Bronchial epithelial cell (primary cell): ENCODE results near the gene DMWD. TPM values are rescaled to one million over a fixed set of nuclear protein-coding genes. Genes with fewer than 3 reads are reported as not detected.

Source experiments
- DNase-seq: peaks from one replicate; pipeline ENCODE4 v3.0.0-alpha.2; 2010; ENCODE audit warnings: low read depth
- FAIRE-seq: peaks from 2 replicates; lab custom pipeline; 2011; peaks lifted over from hg19 to GRCh38; lab: Jason Lieb, UNC
- H3K27me3 ChIP-seq: 2 replicates; pipeline ENCODE4 v1.5.1; 2011; ENCODE audit warnings: low read length; ENCODE audit not compliant: control insufficient read depth, insufficient read depth
- H3K36me3 ChIP-seq: 2 replicates; pipeline ENCODE4 v1.5.1; 2011; ENCODE audit warnings: low read length; ENCODE audit not compliant: control insufficient read depth, insufficient read depth
- H3K4me3 ChIP-seq: 2 replicates; pipeline ENCODE4 v1.5.1; 2011; ENCODE audit warnings: mild to moderate bottlenecking, low read depth, low read length, control low read depth
- CTCF ChIP-seq: IDR thresholded peaks from 2 replicates; pipeline ENCODE4 v1.5.1; 2011; ENCODE audit warnings: mild to moderate bottlenecking, moderate library complexity, low read length, control low read depth, inconsistent platforms; ENCODE audit not compliant: insufficient read depth, severe bottlenecking
- total RNA-seq: library from RNA; depleted of rRNA; stranded (reverse); fragments of >200 nt; gene quantifications from 2 replicates; pipeline ENCODE4 v1.2.1, GENCODE V29; 2014

DMWD gene
- total RNA-seq, 1 donor from 2014 or later, result 29.0 TPM

- FAIRE-seq (no peak), DNase-seq (no peak)
- Histone ChIP-seq H3K36me3 (no peaks in the 10 kb centered on the region), H3K4me3 (peak overlapping the region; percentile 88), H3K27me3 (no peaks in the 10 kb centered on the region)
- no peak for TF ChIP-seq CTCF
These were observed 26.3 kb downstream of the DMWD start for GRCh38 chr19:45766296-45766868.

GRCh38 chr19:45765702-45766295, 26.8 kb downstream of the DMWD start:
- FAIRE-seq, result no peak
- DNase-seq, result no peak
- TF ChIP-seq CTCF, result no peak
- Histone ChIP-seq H3K36me3 (no peaks in the 10 kb centered on the region), H3K4me3 (no peak overlapping the region), H3K27me3 (no peaks in the 10 kb centered on the region)

- DNase-seq (no peak), FAIRE-seq (no peak)
- H3K4me3 ChIP-seq, result no peak overlapping the region
- H3K27me3 ChIP-seq, result no peaks in the 10 kb centered on the region
- TF ChIP-seq CTCF, result no peak
- no peaks in the 10 kb centered on the region for H3K36me3 ChIP-seq
These were observed 27.5 kb downstream of the DMWD start for GRCh38 chr19:45764945-45765701.

GRCh38 chr19:45764475-45764874, 28.2 kb downstream of the DMWD start:
- TF ChIP-seq CTCF, result no peak
- Histone ChIP-seq H3K27me3 (no peaks in the 10 kb centered on the region), H3K36me3 (no peaks in the 10 kb centered on the region), H3K4me3 (no peak overlapping the region)
- DNase-seq, result no peak
- FAIRE-seq, result no peak

GRCh38 chr19:45763691-45764294, 28.9 kb downstream of the DMWD start:
- no peaks in the 10 kb centered on the region for H3K36me3 ChIP-seq
- no peak for TF ChIP-seq CTCF
- H3K27me3 ChIP-seq, result no peaks in the 10 kb centered on the region
- DNase-seq, result no peak
- no peak overlapping the region for H3K4me3 ChIP-seq
- no peak for FAIRE-seq
